Activated gamma-delta T cell treated with anti-CD3 and anti-CD28 coated beads, Interleukin-2, amount 50 U/mL, for 16 hours (primary cell): ENCODE results near the gene MPV17L2.
A peak's percentile ranks its signal among the peaks of the same experiment; 100 is the strongest.
"Not testable (repeated sequence)": the region's sequence is repeated elsewhere in the genome, so short reads cannot be mapped to it uniquely, and the experiment has no call there.

Source experiments
- DNase-seq: peaks from one replicate; pipeline ENCODE4 v3.0.0-alpha.2; 2020; ENCODE audit warnings: low read depth

The MPV17L2 gene

GRCh38 chr19:18192673-18193387, at the start of gene MPV17L2:
TSS of gene MPV17L2 (plus strand) at chr19:18193218. CDS start at chr19:18193282, 64 bp downstream.
- DNase-seq: peak; percentile 97

- no peak for DNase-seq
Measured at GRCh38 chr19:18143902-18144301, 49.1 kb upstream of the MPV17L2 start.

GRCh38 chr19:18144361-18144760, 48.7 kb upstream of the MPV17L2 start:
- DNase-seq: no peak

- DNase-seq: no peak
Measured at GRCh38 chr19:18144906-18145305, 48.1 kb upstream of the MPV17L2 start.

GRCh38 chr19:18145391-18145999, 47.5 kb upstream of the MPV17L2 start:
- no peak for DNase-seq

GRCh38 chr19:18147396-18147795, 45.6 kb upstream of the MPV17L2 start:
- DNase-seq: no peak

- DNase-seq: no peak
Measured at GRCh38 chr19:18149596-18149975, 43.4 kb upstream of the MPV17L2 start.

- DNase-seq: no peak
Measured at GRCh38 chr19:18150776-18151624, 42.0 kb upstream of the MPV17L2 start.

- DNase-seq: peak; percentile 96
Measured at GRCh38 chr19:18152442-18152816, 40.6 kb upstream of the MPV17L2 start.

GRCh38 chr19:18152817-18153555, 40.0 kb upstream of the MPV17L2 start, which contains the start of gene PIK3R2:
TSS of gene PIK3R2 (plus strand) at chr19:18153163. CDS start at chr19:18155880, 2,717 bp downstream.
- DNase-seq: peak; percentile 99

- no peak for DNase-seq
Measured at GRCh38 chr19:18153556-18154134, 39.4 kb upstream of the MPV17L2 start.

GRCh38 chr19:18155095-18156087, 37.6 kb upstream of the MPV17L2 start:
- no peak for DNase-seq

- DNase-seq: no peak
Measured at GRCh38 chr19:18156268-18156667, 36.8 kb upstream of the MPV17L2 start.

GRCh38 chr19:18156841-18157464, 36.1 kb upstream of the MPV17L2 start:
- no peak for DNase-seq

- DNase-seq: no peak
Measured at GRCh38 chr19:18157465-18158063, 35.5 kb upstream of the MPV17L2 start.

GRCh38 chr19:18158467-18158866, 34.6 kb upstream of the MPV17L2 start:
- DNase-seq: no peak

- not testable (repeated sequence) for DNase-seq
Measured at GRCh38 chr19:18159059-18159616, 33.9 kb upstream of the MPV17L2 start.

- no peak for DNase-seq
Measured at GRCh38 chr19:18159810-18160209, 33.2 kb upstream of the MPV17L2 start.

- DNase-seq: no peak
Measured at GRCh38 chr19:18160493-18160970, 32.5 kb upstream of the MPV17L2 start.
